Nephron progenitor cell (in vitro differentiated cells): ENCODE measurements around the gene EGFL7.
A peak's percentile ranks its signal among the peaks of the same experiment; 100 is the strongest.

Experiments used
- DNase-seq: peaks from one replicate; pipeline ENCODE4 v3.0.0; 2021
- H3K27ac Mint-ChIP-seq: 2 replicates; pipeline ENCODE4 v1.8.0; 2021; ENCODE audit warnings: mild to moderate bottlenecking, moderate library complexity, mixed read lengths
- H3K27me3 Mint-ChIP-seq: 2 replicates; pipeline ENCODE4 v1.8.0; 2021; ENCODE audit warnings: mild to moderate bottlenecking, low read depth, mixed read lengths; ENCODE audit not compliant: poor library complexity
- H3K36me3 Mint-ChIP-seq: 2 replicates; pipeline ENCODE4 v1.8.0; 2021; ENCODE audit warnings: low read depth, mixed read lengths
- H3K4me1 Mint-ChIP-seq: 2 replicates; pipeline ENCODE4 v1.8.0; 2021; ENCODE audit warnings: mixed read lengths
- H3K4me3 Mint-ChIP-seq: 2 replicates; pipeline ENCODE4 v1.8.0; 2021; ENCODE audit warnings: mild to moderate bottlenecking, moderate library complexity, mixed read lengths
- H3K9me3 Mint-ChIP-seq: 2 replicates; pipeline ENCODE4 v1.8.0; 2021; ENCODE audit warnings: mild to moderate bottlenecking, moderate library complexity, mixed read lengths
- TF ChIP-seq, protein P1 (sequence below): fragments of 200-600 bp; sonication (generic); IDR thresholded peaks from 2 replicates; pipeline ENCODE4 v1.5.0; 2021; ENCODE audit warnings: antibody characterized with exemption

The EGFL7 gene

GRCh38 chr9:136643596-136644342 is 18.9 kb upstream of the EGFL7 start:
- TF ChIP-seq, protein P1, sequence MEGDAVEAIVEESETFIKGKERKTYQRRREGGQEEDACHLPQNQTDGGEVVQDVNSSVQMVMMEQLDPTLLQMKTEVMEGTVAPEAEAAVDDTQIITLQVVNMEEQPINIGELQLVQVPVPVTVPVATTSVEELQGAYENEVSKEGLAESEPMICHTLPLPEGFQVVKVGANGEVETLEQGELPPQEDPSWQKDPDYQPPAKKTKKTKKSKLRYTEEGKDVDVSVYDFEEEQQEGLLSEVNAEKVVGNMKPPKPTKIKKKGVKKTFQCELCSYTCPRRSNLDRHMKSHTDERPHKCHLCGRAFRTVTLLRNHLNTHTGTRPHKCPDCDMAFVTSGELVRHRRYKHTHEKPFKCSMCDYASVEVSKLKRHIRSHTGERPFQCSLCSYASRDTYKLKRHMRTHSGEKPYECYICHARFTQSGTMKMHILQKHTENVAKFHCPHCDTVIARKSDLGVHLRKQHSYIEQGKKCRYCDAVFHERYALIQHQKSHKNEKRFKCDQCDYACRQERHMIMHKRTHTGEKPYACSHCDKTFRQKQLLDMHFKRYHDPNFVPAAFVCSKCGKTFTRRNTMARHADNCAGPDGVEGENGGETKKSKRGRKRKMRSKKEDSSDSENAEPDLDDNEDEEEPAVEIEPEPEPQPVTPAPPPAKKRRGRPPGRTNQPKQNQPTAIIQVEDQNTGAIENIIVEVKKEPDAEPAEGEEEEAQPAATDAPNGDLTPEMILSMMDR: no peak
- no peaks in the 10 kb centered on the region for H3K36me3 Mint-ChIP-seq
- peak; percentile 15 for DNase-seq
- peaks cover 20% of the 10 kb centered on the region for H3K27me3 Mint-ChIP-seq
- no peak overlapping the region for H3K27ac Mint-ChIP-seq
- H3K4me1 Mint-ChIP-seq: peaks cover 43% of the 10 kb centered on the region
- no peak overlapping the region for H3K4me3 Mint-ChIP-seq
- no peaks in the 10 kb centered on the region for H3K9me3 Mint-ChIP-seq

GRCh38 chr9:136644343-136644592 is 18.4 kb upstream of the EGFL7 start:
- Mint-ChIP-seq H3K27ac (no peak overlapping the region), H3K4me1 (peaks cover 44% of the 10 kb centered on the region), H3K4me3 (no peak overlapping the region), H3K36me3 (no peaks in the 10 kb centered on the region), H3K27me3 (peaks cover 20% of the 10 kb centered on the region), H3K9me3 (no peaks in the 10 kb centered on the region)
- DNase-seq: no peak
- TF ChIP-seq, protein P1: no peak

DNA sequence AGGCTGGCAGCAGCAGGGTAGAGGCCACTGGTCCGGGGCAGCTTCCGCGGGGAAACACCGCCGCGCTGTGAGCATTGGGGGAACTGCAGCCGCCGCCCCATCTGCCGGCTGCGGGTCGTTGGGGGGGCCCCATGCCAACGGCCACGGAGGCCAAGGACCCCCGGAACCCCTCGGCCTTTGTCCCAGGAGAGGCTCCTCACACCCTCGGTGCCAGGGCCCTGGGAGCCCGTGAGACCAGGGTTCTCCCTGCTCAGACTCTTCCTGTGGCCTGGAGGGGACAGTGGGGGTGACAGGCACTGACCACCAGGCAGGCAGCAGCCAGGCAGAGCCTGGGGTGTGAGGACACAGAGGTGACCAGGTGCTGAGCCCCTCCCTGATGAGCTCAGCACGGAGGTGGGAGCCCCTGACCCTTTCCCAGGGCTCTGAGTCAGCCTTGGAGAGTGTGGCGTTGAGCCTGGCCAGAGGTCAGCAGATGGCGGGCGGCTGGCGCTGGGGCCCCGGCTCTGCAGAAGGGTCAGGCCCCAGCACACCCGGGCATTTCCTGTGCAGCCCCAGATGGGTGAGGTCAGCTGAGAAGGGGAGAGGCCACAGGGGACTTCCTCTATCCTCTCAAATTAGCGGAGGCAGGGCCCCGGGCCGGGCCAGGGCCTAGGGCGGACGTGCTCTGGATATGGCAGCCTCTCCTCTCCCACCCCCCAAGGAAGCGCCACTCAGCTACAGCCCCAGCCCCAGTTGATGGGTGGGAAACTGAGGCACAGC is 17.9 kb upstream of the EGFL7 start:
- peak; percentile 80 for DNase-seq
- Mint-ChIP-seq H3K9me3 (no peaks in the 10 kb centered on the region), H3K27ac (no peak overlapping the region)

DNA sequence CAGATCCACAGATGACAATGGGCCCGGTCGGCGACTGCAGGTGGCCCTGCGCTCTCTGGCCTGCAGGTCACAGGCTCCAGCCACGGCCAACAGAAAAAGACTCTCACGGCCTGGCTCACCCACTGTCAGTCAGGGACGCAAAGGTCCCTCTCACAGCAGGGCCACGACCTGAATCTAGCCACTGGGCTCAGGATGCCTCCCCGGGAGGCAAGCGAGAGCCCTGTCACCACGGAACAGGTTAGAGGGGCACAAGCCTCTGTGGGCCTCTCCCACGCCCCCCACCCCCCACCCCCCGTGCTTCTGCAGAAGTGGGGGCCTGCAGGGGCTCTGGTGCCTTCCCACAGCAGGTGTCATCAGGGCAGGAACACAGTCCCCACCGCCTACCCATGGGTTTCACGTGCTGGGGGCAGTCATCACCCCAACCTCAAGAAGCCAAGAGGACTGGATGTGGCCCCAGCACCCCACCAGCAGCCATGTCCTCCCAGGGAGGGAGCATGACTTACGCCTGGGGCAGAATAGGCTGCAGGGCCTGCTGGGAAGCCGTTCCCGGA is 17.3 kb upstream of the EGFL7 start:
- Mint-ChIP-seq H3K27ac (no peak overlapping the region), H3K9me3 (no peaks in the 10 kb centered on the region), H3K4me3 (no peak overlapping the region), H3K27me3 (peaks cover 20% of the 10 kb centered on the region), H3K4me1 (peaks cover 38% of the 10 kb centered on the region), H3K36me3 (no peaks in the 10 kb centered on the region)
- DNase-seq: peak; percentile 15
- TF ChIP-seq, protein P1: no peak

More for the DNA sequence above, 17.9 kb upstream of the EGFL7 start:
- TF ChIP-seq, protein P1: peak; percentile 87
- Mint-ChIP-seq H3K27me3 (peaks cover 20% of the 10 kb centered on the region), H3K36me3 (no peaks in the 10 kb centered on the region), H3K4me3 (no peak overlapping the region), H3K4me1 (peaks cover 44% of the 10 kb centered on the region)

GRCh38 chr9:136645903-136646754 is 16.6 kb upstream of the EGFL7 start:
- Mint-ChIP-seq H3K4me1 (peaks cover 31% of the 10 kb centered on the region), H3K9me3 (no peaks in the 10 kb centered on the region), H3K36me3 (no peaks in the 10 kb centered on the region), H3K27me3 (peaks cover 20% of the 10 kb centered on the region), H3K4me3 (no peak overlapping the region), H3K27ac (no peak overlapping the region)
- DNase-seq: peak; percentile 63
- TF ChIP-seq, protein P1: no peak
